Measurements from ENCODE around the gene SMG6.

The SMG6 gene

DNA sequence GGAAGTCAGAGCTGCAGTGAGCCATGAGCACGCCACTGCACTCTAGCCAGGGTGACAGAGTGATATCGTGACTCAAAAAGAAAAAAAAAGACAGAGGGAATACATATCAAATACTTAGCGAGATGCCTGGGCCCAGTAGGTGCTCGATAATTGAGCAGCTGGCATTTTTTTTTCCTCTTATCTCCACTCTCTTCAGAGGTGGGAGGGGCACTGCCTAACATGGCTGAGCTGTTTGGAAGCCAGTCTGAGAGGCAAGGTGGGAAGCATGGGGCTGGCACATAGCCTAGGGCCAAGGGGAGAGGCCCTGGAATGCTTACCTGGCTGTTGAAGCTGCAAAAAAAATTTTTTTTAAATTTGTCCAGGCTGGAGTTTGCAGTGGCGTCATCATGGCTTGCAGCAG is 210.2 kb downstream of the SMG6 start:
- no peak for DNase-seq

DNA sequence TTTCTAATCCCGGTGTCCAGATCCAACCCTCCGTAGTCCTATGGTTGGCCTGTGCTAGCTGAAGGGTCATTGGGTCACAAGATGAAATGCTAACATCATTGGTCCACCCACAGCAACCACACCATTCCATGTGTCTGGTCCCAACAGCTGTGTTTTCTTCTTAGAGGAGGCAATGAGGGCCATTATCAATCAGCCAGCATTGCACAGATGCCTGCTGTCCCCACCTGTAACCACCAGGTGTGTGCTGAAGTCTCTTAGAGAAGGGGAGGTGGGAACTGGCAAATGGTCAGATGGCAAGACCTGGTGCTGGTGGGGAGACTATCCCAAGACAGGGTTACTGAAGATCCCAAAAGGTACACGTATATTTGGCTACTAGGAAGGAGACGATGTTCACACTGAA is 211.3 kb downstream of the SMG6 start:
- DNase-seq, result no peak

DNA sequence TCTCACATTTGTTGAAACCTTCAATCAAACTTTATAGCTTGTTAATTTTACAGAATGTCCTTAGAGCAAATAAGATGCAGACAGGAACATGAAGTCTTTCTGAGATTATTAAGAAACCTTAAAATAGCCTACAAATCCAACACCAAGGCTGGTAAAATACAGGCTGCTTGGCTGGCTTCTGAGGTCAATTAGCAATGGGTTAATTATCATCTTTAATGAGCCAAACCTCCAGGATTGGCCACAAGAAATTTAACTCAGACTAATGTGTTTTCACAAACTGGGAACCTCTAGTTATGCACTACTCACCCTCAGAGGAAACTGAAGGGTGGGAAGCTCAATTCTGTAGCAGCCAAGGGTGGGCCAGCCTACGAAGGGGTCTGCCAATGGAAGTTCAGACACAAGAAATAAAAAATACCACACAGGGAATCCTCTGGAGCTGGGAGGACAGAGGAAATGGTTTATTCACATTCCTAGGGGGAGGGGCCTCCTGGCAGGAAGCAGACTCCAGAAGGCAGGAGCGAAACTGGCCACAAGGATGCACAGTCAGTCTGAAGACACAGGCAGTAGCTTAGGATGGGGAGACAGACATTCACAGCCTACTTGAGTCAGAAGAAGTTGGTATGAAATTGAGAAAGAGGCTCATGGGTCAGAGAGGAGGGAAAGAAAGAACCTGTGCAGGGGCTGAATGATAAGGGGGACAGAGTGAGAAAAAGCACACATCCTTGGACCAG is 212.6 kb downstream of the SMG6 start:
- DNase-seq, result no peak

DNA sequence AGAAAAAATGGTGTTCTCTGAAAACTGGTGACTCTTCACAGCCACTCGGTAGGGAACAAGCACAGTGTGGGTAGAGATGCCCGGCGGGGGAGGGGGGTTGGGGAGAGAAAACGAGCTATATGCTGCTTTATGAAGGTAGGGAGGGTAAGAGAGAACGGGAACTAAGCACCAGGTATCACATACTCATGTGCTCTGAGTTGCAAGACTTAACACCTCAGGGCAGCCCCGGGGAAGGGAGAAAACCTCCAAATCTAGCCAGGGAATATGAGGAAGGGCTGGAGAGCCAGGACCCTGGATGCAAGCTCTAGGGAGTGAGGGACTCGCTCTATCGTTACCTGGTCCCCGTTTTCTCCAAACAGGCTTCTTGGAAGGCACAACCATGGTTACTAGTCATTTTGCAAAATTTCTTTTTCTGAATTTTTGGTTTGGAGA is 213.4 kb downstream of the SMG6 start:
- DNase-seq, result no peak

DNA sequence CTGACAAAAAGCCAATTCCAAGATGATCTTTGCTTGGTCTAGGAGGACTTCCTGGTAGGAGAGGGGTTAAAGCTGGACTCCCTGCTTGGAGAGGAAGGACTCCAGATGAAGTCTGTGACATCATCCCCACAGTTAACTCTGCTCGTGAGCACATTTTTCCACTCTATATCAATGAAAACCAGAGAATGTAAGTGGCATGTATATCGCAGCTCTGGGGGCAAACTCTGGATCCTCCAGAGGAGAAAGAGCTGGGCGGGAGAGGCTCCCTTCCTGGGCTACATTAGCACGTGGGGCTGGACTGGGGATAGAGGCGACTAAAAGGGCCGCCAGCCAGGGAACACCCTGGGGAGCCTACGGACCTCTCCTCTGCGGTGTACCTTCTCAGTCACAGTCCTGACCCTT is 214.6 kb downstream of the SMG6 start:
- no peak for DNase-seq

DNA sequence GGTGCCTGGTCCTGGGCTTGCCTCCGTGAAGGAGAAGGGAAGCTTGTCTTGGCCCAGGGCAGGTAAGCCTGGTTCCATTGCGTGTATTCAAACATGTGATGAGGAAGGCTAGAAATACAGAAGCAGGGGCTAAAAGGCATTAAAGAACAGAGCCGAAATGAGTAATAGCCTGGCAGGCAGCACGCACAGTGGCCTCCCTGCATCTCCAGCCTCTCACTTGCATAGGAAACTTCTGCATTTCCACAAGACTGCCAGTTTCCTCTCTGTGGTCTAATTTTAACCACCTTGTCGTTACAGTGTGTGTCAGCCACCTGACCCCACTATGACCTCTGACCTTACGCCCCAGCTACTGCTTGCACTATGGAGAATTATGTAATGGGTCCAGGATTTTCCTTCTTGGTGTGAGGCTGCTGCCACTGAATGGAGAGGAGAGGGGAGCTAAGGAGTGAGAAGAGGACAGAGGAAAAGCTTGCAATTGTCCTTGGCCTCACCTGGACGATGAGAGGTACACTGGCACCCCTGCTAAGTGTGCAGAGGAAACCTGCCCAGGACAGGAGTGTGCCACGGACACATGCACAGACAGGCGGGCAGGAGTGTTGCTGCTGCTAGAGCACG is 215.9 kb downstream of the SMG6 start:
- DNase-seq, result no peak

DNA sequence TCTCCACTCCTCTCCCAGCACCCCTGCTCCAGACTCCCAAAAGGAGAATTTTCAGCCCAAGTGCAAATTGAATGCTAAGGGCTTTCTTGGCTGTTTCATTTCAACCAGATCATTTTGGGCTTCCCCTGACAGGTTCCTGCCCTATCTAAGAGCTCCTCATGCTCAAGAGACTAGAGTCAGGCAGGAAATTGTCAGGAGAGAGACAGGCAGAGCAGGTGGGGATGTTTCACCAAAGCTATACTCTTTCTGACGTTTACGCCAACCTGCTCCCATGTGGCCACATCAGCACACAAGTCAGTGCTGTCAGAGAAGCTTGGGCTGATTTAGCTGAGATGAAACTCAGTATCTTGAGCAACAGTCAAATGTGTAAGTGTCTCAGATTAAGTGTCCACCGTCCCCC is 217.3 kb downstream of the SMG6 start:
- DNase-seq, result no peak

DNA sequence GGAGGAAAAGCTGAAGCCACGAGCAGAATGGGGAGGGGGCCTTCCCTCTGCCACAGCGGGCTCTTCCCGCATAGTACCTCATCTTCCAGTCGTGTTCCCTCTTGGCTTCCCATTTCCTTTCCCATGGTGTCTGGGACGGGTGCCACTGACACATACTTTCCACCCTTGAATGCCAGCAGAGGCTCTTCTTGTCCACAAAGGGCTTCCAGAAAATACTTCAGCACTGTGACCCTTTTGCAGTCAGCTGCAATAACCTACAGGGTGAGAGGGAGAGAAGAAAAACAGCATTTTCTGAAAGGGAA is 218.0 kb downstream of the SMG6 start:
- no peak for DNase-seq

DNA sequence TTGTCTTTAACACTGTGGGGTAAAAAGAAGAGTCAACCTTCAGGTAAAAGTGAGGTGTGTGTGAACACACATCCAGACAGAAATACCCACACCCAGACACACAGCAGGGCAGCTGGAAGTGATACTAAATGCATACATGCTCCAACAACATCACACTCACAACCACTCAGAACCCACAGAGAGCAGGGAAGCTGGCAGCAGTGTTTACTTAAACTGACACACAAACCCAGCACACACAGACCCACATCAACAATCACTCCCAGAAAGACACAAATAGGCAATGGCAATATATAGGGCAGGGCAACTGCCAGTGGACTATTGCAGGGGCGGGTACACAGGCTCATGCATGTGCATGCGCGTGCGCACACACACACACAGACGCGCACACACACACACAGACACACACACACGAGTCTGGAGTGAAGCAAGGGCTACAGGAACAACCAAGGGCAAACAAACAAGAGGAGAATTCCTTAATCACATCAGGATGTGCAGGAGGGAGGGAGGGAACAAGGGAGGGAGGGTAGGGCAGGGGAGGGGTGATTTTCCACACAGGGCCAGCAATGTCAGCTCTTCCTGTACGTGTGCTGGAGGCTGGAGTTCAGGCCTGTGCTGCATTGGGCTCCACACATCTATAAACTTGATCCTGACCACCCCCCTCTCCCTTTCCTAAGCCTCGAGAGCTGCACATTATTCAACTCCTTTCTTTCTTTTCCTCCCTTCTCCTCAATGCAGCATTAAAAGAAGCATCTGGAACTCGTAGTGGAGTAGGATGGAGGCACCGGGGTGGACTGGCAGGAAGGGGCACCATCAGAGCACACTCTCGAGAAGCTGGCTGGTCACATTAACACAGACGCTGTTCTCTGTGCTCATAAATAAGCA is 218.6 kb downstream of the SMG6 start:
- no peak for DNase-seq

DNA sequence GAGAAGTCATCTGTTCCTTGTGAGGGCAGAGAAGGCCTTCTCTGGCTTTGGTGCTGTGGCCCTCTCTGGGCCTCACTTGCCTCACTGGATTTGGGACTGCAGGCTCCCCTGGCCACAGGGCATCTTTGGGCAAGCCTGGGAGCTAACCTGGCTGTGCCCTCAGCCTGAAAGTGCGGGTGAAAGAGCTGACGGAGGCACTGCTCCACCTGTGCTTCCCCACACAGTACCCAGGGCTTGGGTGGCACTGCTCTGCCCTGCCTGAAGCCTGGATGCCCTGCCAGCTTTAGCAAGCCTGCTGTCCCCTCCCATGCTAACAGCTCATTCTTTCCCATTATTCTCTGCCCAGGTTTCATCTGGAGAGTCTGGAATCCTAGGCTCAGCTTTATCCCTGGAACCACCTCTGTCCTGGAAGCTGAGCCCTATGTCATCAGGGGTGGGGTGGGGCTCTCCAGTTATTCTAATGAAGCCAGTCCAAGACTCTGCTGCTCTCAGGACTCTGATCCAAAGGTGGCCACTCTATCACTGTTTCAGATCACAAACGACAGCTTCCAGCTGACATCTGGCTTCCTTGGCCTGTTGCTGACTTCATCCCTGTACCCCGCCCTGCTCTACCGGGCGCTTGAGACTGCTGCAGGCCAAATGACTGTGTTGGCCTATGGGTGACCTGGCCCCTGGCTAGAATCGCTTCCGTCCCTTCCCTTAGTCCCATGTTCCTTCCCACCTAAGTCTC is 219.4 kb downstream of the SMG6 start:
- no peak for DNase-seq

DNA sequence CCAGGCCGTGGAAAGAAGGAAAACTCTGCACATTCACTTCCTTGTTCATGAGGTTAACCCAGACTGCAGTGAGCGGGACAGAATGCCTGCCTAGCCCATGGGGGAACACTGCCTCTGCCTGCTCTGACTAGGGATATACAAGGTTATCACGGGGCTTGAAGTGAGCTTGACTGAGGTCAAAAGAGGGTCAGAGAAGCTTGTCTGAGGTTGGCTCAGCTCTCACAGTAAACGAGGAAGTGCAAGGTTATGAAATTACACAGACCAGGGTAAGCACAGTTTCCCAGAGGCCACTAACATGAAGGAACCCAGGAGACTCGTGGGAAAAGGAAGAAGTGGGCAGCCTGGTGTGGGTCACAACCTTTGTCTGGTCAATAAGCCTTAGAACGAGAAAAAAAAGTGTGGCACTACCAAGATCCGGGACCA is 220.0 kb downstream of the SMG6 start:
- DNase-seq, result no peak

DNA sequence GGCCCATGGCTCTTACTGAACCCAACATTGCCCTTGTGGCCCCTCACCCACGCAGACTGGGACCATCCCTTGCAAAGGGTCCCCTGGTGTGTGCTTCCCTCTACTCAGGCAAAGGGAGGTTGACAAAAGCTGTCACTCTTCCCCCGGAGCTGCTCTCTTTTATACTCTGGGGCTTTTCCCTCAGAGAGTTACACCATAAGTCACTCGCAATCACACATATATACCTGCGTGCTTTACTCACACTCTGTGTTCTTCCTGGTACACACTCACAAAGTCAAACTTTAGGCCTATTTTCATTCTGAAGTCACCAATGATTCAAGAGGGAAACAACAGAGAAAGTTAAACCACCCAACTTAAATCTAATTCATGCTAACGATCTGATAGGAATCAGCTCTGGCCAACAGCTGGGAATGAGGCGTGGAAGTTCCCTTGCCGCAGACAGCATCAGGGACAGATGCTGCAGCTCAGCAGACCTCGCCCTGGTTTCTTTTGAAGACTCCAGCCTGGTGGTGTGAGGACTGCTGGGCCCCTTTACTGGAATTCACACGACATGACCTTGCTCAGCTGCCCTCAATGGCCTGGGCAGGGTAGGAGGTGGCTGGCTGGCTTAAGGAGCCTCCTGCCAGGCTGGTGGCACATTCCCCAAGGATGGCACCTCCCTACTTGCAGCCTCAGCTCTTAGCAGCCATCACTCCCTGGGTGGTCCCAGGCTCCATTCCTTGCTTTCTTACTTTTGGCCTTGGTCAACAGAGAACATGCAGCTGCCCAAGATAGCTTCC is 221.4 kb downstream of the SMG6 start:
- DNase-seq, result no peak

DNA sequence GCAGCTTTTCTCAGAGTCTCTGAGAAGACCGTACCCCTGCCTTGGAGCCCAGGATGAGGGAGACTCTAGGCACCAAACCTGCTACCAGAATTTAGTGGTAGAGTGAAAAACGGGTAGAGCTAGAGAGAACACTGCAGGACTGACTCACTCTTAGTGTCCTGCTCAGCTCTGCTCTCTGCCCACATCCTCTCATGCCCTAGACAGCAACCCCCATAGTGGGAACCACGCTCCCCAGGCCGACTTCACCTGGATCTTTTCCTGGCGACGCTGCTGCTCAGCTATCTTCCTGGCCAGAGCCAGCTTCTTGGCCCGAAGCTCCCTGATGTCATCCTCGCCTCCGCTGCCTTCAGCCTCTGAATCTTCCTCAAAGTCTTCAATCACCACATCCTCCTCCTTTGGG is 222.0 kb downstream of the SMG6 start:
- DNase-seq, result no peak

DNA sequence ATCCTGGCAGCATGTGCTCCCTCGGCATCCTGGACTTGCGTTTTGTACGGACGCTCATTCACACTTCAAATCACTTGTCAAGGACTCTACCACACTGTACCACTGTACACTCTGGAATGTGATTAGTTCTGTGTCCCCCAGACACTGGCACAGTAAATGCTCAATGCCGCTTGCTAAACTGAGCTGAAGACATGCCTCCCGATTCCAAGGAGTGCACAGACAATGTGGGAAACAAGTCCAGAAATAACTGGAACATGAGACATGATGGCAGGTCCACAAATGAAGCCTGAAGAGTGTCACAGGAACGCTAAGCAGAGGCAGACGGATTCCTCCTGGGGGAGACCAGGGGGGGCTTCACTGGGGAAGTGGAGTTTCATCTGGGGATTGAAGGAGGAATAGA is 226.5 kb downstream of the SMG6 start:
- no peak for DNase-seq

DNA sequence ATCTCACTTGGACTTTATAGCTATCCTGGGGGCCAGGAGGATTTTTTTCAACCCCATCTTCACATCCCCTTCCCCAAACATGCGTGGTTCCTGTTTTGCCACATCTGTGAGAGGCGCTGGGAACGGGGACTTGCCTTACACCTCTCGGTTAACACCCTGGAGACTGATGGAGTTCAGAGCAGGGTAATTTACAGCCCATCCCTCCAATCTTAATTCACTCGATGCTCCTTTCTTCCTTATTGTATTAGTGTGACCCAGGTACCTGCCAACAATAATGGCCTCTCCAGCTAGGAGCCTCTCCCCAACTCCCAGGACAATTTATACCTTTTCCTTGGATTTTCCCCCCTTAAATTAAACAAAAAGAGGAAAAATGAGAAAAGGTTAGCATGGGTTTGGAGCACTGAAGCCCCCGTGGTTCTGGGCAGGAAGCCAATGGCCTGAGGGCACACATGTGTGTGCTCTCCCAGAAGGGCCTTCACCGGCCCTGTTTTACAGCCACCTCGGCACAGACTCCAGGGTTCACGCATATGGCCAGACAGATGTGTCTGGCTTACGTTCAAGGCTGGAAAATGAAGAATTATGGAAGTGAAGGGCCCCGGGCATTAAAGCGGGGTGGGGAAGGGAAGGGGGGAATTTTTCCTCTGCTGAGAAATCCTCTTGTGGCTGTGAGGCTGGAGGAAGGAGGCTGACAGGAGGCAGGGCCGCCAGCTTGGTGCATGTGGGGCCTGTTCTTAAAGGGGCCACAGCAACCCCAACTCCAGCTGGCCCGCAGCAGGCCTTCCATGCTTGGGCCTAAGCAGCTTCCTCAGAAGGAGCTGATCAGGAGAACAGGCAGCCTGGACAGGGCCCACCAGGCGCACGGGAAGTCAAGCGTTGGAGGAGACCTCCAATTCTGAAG is 227.2 kb downstream of the SMG6 start:
- no peak for DNase-seq

DNA sequence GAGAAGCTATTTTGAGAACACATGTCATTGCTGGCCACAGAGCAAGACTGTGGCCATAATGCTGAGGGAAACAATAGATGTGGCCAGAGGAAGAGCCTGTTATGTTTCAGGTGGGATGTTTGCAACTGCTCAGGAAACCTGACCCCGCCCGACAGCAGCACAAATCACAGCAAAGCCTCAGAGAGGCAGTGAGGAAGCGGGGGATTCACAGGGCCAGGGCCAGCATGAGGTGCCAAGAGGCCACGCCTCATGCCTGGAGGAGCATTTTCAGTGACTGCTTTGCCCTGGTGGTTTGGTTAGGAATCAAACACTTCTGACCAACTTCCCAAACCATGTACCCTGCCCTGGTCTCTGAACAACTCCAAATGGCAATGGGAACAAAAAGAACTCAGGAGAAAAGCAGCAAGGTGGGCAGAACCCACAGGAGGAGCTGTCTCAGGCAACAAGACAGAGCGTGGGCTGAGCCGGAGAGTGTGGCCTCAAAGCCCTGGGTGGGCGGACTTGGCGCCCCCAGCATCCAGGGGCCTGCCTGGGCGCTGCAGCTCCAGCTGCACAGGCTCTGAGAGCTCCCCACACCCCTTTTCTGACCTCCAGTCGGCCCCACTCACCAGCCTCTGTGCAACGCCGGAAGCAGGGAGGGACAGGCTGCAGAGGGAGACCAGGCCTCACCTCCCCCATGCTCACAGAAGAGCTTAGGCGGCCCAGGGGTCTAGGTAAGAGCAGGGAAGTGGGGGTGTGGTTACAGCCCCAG is 228.1 kb downstream of the SMG6 start:
- DNase-seq, result no peak

DNA sequence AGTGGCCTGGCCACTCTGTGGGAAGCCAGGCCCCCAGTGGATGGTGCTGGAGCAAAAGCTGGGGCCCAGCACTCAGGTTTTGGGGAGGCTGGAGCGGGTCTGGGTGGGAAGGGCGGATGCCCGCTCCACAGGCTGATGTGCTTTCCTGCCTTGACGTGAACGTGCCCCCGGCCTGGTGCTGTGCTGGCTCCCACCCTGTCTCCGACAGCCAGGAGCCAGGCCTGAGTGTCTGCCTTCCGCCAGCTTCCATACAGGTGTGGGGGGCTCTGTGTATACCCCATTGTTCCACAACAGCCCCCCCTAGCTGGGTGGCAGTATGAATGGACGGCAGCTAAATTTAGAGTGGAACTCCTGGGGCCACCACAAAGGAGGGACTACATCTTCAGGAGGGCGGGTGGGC is 228.7 kb downstream of the SMG6 start:
- no peak for DNase-seq

DNA sequence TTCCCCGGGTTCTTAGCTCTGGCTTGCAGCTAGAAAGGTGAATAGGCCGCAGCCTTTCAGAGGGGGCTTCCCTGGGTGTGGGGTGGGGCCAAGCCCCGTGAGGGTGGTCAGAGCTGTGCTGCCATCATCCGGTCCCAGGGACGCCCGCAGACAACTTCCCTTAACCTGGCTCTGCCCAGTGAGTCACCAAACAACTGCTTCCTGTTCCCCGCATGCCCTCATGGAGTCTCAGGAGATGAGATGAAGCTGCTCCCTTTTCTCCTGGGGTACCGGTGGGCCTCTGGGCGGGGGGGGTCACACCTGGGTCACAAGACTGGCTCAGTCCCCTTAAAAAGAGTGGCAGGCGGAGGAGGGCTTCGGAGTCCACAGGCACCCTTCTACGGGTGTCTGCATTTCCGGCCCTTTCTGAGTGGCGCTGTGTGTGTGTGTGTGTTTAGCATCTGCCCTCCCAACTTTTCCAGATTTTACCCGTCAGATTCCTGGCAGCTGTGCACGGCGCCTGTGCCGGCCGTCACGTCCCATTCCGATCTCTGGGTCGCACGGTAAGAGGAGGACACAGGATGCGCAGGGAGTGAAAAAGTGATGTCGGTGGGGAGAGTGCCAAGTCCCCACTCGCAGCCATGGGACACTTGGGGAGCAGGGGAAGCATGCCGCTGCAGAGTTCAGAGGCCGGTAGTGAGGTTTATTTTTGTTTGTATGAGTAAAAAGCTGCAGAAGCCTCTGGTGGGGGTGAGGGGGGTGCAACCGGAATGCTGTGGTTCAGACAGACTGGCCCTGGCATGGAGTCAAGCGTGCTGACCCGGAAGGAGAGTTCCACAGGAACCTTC is 231.9 kb downstream of the SMG6 start:
- DNase-seq, result no peak

DNA sequence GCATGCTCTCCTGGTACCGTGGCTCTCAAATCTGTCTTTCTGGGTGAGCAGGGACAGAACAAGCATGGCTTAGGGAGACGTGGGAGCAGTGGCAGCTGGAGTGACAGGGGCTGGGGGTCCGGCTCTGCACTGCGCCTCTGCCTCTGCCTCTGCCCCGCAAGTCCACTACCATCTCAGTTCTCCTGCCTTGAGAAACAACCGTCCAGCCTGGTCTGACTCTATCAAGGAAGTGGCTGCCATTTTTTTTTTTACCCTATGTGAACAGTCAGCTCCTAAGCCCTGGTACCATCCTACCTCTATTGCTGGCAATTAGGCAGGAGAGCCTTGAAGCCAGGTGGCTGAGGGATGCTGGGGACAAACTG is 232.6 kb downstream of the SMG6 start:
- DNase-seq, result no peak
